HL-60 (cell line): ENCODE measurements around the gene GP1BA.

Source experiments
- DNase-seq, 2 experiments: peaks; one replicate each; pipeline ENCODE4 v3.0.0-alpha.2; 2010 to 2020; ENCODE audit warnings: low read depth in 1 of 2, low spot score in 1 of 2
- H3K27ac ChIP-seq: fragments of 250-450 bp; sonication (Bioruptor Pico); replicated peaks from 2 replicates; pipeline ENCODE4 v1.5.1; 2020; ENCODE audit warnings: mild to moderate bottlenecking, moderate library complexity
- H3K27me3 ChIP-seq: fragments of 250-450 bp; sonication (Bioruptor Pico); 2 replicates; pipeline ENCODE4 v1.5.1; 2021; ENCODE audit warnings: mild to moderate bottlenecking, moderate library complexity; ENCODE audit not compliant: insufficient read depth, poor library complexity, severe bottlenecking
- H3K4me3 ChIP-seq: replicated peaks from 2 replicates; pipeline ENCODE4 v1.5.1; 2011; ENCODE audit warnings: mild to moderate bottlenecking, control low read depth, low read length; ENCODE audit not compliant: insufficient read depth
- GABPA ChIP-seq: IDR thresholded peaks from 2 replicates; pipeline ENCODE4 v1.6.1; 2012; ENCODE audit warnings: low read depth
- POLR2AphosphoS5 ChIP-seq: IDR thresholded peaks from 2 replicates; pipeline ENCODE4 v1.6.1; 2012; ENCODE audit warnings: low read depth
- SPI1 ChIP-seq: IDR thresholded peaks from 2 replicates; pipeline ENCODE4 v1.6.1; 2012; ENCODE audit warnings: low read depth, mild to moderate bottlenecking, borderline replicate concordance
- TF ChIP-seq, protein P1 (sequence below): IDR thresholded peaks from one replicate; pipeline ENCODE4 v1.5.1; 2011; ENCODE audit warnings: low read length, control low read depth, inconsistent platforms; ENCODE audit not compliant: insufficient read depth
- TF ChIP-seq, protein P2 (sequence below): IDR thresholded peaks from 2 replicates; pipeline ENCODE4 v1.6.1; 2012; ENCODE audit warnings: low read depth; ENCODE audit not compliant: insufficient replicate concordance

GP1BA gene

DNA sequence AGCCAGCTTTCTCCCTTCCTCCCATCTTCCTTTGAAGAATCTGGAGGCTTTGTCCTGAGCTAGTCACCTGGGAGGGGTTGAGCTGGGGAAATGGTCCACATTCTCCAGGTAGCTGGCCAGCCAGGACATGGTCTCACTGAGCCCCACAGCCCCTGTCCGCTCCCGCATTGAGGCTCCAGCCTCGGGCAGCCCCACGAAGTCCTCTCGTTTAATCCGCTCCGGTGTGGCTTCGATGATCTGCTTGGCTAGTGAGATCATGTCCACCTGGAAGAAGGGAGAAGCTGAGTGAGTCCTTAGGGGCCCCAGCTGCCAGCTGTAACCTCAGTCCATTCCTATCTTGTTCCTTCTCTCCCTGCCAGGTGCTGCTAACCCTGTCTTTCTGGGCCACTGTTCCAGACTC, 38.2 kb downstream of the GP1BA start:
- Histone ChIP-seq H3K27ac (no peak overlapping the region), H3K27me3 (no peaks in the 10 kb centered on the region), H3K4me3 (no peak overlapping the region)
- DNase-seq: no peak
- TF ChIP-seq, protein P1, sequence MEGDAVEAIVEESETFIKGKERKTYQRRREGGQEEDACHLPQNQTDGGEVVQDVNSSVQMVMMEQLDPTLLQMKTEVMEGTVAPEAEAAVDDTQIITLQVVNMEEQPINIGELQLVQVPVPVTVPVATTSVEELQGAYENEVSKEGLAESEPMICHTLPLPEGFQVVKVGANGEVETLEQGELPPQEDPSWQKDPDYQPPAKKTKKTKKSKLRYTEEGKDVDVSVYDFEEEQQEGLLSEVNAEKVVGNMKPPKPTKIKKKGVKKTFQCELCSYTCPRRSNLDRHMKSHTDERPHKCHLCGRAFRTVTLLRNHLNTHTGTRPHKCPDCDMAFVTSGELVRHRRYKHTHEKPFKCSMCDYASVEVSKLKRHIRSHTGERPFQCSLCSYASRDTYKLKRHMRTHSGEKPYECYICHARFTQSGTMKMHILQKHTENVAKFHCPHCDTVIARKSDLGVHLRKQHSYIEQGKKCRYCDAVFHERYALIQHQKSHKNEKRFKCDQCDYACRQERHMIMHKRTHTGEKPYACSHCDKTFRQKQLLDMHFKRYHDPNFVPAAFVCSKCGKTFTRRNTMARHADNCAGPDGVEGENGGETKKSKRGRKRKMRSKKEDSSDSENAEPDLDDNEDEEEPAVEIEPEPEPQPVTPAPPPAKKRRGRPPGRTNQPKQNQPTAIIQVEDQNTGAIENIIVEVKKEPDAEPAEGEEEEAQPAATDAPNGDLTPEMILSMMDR: no peak
- TF ChIP-seq POLR2AphosphoS5 (no peak), GABPA (no peak), SPI1 (no peak)
- TF ChIP-seq, protein P2, sequence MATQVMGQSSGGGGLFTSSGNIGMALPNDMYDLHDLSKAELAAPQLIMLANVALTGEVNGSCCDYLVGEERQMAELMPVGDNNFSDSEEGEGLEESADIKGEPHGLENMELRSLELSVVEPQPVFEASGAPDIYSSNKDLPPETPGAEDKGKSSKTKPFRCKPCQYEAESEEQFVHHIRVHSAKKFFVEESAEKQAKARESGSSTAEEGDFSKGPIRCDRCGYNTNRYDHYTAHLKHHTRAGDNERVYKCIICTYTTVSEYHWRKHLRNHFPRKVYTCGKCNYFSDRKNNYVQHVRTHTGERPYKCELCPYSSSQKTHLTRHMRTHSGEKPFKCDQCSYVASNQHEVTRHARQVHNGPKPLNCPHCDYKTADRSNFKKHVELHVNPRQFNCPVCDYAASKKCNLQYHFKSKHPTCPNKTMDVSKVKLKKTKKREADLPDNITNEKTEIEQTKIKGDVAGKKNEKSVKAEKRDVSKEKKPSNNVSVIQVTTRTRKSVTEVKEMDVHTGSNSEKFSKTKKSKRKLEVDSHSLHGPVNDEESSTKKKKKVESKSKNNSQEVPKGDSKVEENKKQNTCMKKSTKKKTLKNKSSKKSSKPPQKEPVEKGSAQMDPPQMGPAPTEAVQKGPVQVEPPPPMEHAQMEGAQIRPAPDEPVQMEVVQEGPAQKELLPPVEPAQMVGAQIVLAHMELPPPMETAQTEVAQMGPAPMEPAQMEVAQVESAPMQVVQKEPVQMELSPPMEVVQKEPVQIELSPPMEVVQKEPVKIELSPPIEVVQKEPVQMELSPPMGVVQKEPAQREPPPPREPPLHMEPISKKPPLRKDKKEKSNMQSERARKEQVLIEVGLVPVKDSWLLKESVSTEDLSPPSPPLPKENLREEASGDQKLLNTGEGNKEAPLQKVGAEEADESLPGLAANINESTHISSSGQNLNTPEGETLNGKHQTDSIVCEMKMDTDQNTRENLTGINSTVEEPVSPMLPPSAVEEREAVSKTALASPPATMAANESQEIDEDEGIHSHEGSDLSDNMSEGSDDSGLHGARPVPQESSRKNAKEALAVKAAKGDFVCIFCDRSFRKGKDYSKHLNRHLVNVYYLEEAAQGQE: no peak

DNA sequence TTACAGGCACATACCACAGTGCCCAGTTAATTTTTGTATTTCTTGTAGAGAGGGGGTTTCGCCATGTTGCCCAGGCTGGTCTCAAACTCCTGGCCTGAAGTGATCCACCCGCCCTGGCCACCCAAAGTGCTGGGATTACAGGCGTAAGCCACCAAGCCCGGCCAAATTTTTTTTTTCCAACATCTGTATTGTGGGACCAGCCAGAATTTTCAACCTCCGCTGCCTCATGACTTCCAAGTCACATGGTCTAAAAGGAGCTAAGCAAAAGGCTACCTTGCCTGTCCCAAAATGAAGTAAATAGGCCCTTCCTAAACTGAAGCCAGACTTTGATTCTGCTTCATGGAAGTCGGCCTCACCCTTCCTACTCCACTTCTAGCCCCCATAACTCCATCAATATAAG, 39.7 kb downstream of the GP1BA start:
- no peaks in the 10 kb centered on the region for H3K27me3 ChIP-seq
- H3K4me3 ChIP-seq: no peak overlapping the region
- DNase-seq: no peak
- H3K27ac ChIP-seq: no peak overlapping the region
- no peak for TF ChIP-seq POLR2AphosphoS5

GRCh38 chr17:4972322-4972721, 40.2 kb downstream of the GP1BA start:
- DNase-seq: no peak
- H3K27me3 ChIP-seq: no peaks in the 10 kb centered on the region
- no peak overlapping the region for H3K4me3 ChIP-seq
- no peak overlapping the region for H3K27ac ChIP-seq
- TF ChIP-seq POLR2AphosphoS5 (no peak), GABPA (no peak), SPI1 (no peak)
- TF ChIP-seq, protein P2: no peak
- TF ChIP-seq, protein P1: no peak

- Histone ChIP-seq H3K27me3 (no peaks in the 10 kb centered on the region), H3K27ac (no peak overlapping the region), H3K4me3 (no peak overlapping the region)
- TF ChIP-seq, protein P1: no peak
- TF ChIP-seq, protein P2: no peak
- no peak for TF ChIP-seq POLR2AphosphoS5
- no peak for TF ChIP-seq SPI1
- TF ChIP-seq GABPA: no peak
- no peak for DNase-seq
Observed at GRCh38 chr17:4972752-4973151, 40.7 kb downstream of the GP1BA start.
